BJ (cell line): ENCODE results near the gene ARMH1. TPM values are rescaled to one million over a fixed set of nuclear protein-coding genes. Genes with fewer than 3 reads are reported as not detected.

Experiments used
- CTCF ChIA-PET: fragments of 350-600 bp; formaldehyde crosslinking; extraction: SDS; loops from one replicate; lab custom pipeline; 2021; ENCODE audit warnings: antibody characterized with exemption, inconsistent platforms; lab: Yijun Ruan, JAX
- POLR2A ChIA-PET: fragments of 300-600 bp; sonication (Branson Sonifier 250); formaldehyde crosslinking; extraction: SDS; loops from one replicate; lab custom pipeline; 2021; ENCODE audit warnings: antibody characterized with exemption; lab: Charles Lee
- DNase-seq: peaks from one replicate; pipeline ENCODE4 v3.0.0-alpha.2; 2011; ENCODE audit warnings: low read depth
- H3K27me3 ChIP-seq: 2 replicates; pipeline ENCODE4 v1.6.0; 2011; ENCODE audit warnings: low read length; ENCODE audit not compliant: control insufficient read depth, insufficient read depth
- H3K36me3 ChIP-seq: 2 replicates; pipeline ENCODE4 v1.5.1; 2011; ENCODE audit warnings: low read length; ENCODE audit not compliant: control insufficient read depth, insufficient read depth
- H3K4me3 ChIP-seq: 2 replicates; pipeline ENCODE4 v1.5.1; 2011; ENCODE audit warnings: low read depth, mild to moderate bottlenecking, control low read depth, low read length
- CTCF ChIP-seq: IDR thresholded peaks from 2 replicates; pipeline ENCODE4 v1.5.1; 2011; ENCODE audit warnings: low read depth, mild to moderate bottlenecking, control low read depth, inconsistent platforms, low read length, moderate library complexity; ENCODE audit not compliant: insufficient read depth
- polyA plus RNA-seq: library from polyadenylated mRNA; depleted of rRNA; stranded (reverse); fragments of >200 nt; gene quantifications from 2 replicates; pipeline ENCODE4 v1.2.3, GENCODE V29; 2011

Gene ARMH1
- polyA plus RNA-seq, 1 experiment = 0.86 TPM

GRCh38 chr1:44678626-44679025, 4.1 kb downstream of the ARMH1 start:
- no peaks in the 10 kb centered on the region for H3K27me3 ChIP-seq
- no peak overlapping the region for H3K4me3 ChIP-seq
- no peaks in the 10 kb centered on the region for H3K36me3 ChIP-seq
- ChIA-PET POLR2A (no interaction called here), CTCF (no interaction called here)
- TF ChIP-seq CTCF = no peak
- DNase-seq = no peak

DNA sequence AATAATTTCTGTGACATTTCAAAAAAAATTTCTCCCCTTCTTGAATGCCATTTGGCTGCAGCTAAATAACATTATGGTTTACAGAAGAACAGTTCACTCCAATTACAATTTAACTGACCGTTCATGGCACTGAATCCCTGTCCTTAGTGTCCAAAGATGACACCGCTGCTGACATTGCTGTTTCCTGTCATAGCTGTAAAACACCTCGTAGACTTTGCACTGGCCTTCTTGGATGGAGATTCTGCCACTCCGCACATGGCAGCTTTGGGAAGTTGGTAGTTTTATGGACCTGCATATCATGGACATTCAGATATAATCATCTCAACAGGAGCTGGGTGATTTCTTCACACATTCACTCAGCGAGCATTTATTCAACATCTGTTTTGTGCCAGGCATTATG, 5.0 kb downstream of the ARMH1 start:
- no peak overlapping the region for H3K4me3 ChIP-seq
- ChIA-PET POLR2A (no interaction called here), CTCF (no interaction called here)
- DNase-seq = no peak
- H3K36me3 ChIP-seq = no peaks in the 10 kb centered on the region
- no peaks in the 10 kb centered on the region for H3K27me3 ChIP-seq
- TF ChIP-seq CTCF = no peak

DNA sequence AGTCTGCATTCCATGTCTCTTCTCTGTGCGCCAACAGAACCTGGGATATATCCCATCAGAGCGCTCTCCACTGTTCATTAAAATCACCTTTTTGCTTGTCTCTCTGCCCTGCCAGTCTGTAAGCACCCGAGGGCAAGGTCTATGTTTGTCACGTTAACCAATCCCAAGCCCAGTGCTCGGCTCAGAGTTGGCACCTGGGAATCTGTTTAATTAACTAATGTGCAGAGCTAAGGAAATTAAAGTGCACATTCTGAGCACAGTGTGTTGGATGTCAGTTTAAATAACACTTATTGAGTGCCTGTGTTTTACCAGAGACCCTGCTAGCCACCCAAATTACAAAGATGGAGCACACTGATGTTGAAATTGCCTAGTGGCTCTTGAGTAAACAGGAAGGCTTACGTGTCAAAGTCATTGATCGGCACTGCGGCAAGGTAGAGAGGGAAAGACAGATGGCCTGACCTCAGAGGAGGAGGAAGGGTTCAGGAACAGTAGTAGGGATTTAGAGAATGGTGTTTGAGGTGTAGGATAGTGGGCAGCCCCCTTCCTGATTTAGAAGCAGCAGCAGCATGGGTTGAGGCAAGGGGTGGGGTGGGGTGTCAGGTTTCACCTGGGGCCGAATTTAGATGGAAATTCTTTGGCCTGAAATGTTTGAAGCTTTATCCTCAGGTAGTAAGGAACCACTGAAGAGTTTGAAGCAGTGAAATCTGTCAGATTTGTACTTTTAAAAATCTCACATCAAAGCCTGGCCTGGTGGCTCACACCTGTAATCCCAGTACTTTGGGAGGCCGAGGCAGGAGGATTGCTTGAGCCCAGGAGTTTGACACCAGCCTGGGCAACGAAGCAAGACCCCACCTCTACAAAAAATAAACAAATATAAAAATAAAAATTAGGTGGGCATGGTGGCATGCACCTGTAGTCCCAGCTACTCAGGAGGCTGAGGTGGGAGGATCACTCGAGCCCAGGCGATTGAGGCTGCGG, 7.7 kb downstream of the ARMH1 start:
- no peak for TF ChIP-seq CTCF
- ChIA-PET CTCF (interaction anchor here (0.9 to 1.8 kb wide), 2 partner anchors 27 to 29 kb away, joined by 3 to 6 read pairs; no protein-coding TSS in a partner anchor), POLR2A (no interaction called here)
- Histone ChIP-seq H3K36me3 (no peaks in the 10 kb centered on the region), H3K4me3 (no peak overlapping the region), H3K27me3 (no peaks in the 10 kb centered on the region)
- no peak for DNase-seq

GRCh38 chr1:44682883-44683265, 8.4 kb downstream of the ARMH1 start:
- ChIA-PET CTCF (no interaction called here), POLR2A (no interaction called here)
- DNase-seq = no peak
- Histone ChIP-seq H3K27me3 (peaks cover 3% of the 10 kb centered on the region), H3K4me3 (no peak overlapping the region), H3K36me3 (no peaks in the 10 kb centered on the region)
- no peak for TF ChIP-seq CTCF

DNA sequence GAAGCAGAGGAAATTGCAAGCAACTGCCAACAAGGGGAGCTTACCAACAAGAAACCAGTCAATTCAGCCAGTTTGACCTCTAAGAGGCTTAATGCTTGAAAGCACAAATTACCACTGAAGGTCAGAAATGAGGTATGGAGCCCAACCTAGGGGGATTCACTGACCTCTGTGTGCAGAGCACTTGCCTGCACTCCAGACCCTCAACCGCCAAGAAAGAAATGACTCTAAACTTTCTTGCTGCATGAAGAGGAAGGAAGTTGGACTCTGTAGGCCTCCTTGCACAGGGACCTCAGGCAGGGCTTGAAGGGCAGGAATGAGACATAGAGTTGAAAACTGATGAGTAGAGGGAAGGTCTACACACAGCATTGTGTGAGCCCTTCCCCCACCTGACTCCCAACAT, 10.0 kb downstream of the ARMH1 start:
- CTCF ChIA-PET = no interaction called here
- no peak for TF ChIP-seq CTCF
- no peak overlapping the region for H3K4me3 ChIP-seq
- DNase-seq = no peak
- POLR2A ChIA-PET = no interaction called here
- H3K27me3 ChIP-seq = peaks cover 3% of the 10 kb centered on the region
- no peaks in the 10 kb centered on the region for H3K36me3 ChIP-seq
